Mucosa of gallbladder (tissue), 1 donor: ENCODE data around the gene SFXN3. TPM values are rescaled to one million over a fixed set of nuclear protein-coding genes. Genes with fewer than 3 reads are reported as not detected.
A peak's percentile ranks its signal among the peaks of the same experiment; 100 is the strongest.

ENCODE experiments used
- DNase-seq: peaks from one replicate; pipeline ENCODE4 v3.0.0-alpha.2; 2020; ENCODE audit warnings: low spot score
- total RNA-seq: library from RNA; stranded (reverse); gene quantifications from one replicate; pipeline ENCODE4 v1.2.1, GENCODE V29; 2021
- donor health status: DM: no; HTN: no; CAD: no.

SFXN3 gene
- total RNA-seq, 1 donor from 2014 or later, result 75.9 TPM

DNA sequence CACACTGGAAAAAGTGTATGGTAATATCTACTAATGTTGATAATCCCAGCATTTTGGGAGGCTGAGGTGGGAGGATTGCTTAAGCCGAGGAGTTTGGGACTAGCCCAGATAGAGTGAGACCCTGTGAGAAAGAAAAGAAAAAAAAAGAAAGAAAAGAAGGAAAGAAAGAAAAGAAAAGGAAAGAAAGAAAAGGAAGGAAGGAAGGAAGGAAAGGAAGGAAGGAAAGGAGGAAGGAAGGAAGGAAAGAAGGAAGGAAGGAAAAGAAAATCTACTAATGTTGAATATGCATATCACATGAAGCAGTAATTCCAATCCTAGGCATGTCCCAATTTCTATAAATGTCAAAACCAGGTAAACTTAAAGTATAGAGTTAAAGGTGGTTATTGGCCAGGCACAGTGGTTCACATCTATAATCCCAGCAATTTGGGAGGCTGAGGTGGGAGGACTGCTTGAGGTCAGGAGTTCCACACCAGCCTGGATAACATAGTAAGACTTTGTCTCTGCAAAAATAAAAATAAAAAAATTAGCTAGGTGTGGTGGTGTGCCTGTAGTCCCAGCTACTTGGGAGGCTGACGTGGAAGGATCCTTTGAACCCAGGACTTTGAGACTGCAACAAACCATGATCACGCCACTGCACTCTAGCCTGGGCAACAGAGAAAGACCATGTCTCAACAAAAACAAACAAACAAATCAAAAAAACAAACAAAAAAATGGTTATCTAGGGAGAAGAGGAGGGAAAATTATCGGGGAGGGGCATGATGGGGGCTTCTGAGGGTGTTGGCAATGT lies 25.5 kb downstream of the SFXN3 start:
- DNase-seq, result no peak

DNA sequence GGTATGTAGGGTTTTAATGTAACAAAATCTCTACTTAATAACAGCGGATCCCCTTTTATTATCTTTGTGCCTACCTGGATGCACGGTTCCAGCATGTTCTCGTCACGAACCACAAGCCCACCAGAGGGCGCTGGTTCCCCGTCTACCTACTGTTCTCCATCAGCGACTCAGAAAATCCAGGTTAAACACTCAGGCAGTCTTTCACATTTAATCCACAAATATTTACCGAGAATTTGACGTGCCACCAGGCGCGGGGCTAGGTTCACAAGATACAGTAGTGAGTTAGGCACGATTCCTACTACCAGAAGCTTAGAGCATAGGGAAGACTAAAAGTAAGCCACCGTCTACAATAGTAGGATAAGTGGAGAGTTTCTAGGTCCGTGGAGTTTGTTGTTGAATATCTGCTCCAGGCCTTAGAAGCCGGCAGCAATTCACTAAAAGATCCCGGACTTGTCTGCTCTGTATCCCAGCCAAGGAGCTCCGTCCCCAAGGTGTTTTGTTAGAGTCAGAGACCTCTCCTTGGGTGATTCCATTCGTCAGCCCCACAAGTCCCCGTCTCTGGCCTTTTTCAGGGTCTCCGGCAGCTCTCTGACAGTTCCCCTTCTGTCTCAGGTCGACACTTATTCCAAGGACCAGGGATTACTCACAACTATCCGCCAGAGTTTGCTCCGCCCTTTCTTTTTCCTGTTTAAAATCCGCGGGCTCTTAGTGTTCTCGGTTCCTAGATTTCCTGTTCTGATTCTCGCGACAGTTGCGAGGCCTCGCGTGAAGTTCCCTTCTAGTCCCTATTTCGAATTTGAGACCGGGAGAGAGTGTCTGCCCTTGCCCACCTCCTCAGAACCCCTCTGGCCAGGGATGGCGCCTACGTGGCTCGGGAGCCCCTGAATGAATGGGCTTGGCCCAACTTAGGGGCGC lies 29.3 kb downstream of the SFXN3 start:
- DNase-seq, result peak; percentile 98

DNA sequence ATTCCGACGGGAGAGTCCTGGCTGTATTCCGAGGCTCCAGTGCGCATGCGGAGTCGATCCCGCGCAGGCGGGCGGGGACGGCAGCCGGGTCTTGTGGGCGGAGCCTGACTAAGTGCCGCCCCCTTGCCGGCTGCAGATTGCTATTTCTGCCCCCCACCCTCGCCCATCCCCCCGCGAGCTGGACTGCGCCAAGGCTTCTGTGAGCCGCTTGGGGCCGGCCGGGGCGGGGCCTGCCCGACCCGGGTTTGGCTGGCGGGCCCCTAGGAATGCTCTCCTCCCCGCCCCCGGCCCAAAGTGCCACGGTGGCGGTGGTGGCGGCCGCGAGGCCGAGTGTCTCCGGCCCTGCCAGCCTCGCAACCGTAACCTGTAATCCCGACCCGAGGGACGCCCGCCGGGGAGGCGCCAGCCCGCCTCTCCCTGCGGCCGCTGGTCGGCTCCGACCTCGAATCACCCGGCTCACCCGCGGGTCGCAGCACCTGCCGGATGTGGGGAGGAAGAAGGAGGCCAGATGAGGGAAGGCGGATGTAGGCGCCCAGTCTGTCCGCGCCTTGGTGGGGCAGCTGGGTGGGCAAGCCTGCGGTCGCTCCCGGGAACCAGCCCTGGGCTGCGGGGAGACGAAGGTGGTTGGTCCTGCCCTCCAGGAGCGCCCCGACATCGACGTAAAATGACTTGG lies 30.1 kb downstream of the SFXN3 start:
- DNase-seq, result peak; percentile 93

DNA sequence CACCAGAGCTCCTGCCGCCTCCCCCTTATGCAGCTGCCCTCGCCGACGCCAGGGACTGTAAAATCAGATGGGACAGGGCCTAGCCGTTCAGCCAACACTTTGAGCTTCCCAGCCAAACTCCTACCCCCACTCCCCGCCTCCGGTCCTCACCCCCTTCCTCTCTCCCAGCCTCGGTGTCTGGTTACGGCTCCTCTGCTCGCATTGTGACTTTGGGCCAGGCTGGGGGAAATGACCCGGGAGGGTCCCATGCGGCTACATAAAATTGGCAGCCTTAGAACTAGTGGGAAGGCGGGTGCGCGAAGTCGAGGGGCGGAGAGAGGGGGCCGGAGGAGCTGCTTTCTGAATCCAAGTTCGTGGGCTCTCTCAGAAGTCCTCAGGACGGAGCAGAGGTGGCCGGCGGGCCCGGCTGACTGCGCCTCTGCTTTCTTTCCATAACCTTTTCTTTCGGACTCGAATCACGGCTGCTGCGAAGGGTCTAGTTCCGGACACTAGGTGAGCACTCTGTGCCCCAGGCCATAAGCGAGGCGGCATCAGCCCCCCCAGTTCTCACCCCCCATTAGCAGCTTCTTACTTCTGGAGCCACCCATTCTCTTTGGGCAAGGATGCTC lies 30.7 kb downstream of the SFXN3 start, which contains the start of gene KAZALD1:
KAZALD1 (plus strand) TSS at position 366 of the 608 bp plus-strand sequence. CDS start 604 bp downstream, outside the sequence.
- DNase-seq, result no peak

DNA sequence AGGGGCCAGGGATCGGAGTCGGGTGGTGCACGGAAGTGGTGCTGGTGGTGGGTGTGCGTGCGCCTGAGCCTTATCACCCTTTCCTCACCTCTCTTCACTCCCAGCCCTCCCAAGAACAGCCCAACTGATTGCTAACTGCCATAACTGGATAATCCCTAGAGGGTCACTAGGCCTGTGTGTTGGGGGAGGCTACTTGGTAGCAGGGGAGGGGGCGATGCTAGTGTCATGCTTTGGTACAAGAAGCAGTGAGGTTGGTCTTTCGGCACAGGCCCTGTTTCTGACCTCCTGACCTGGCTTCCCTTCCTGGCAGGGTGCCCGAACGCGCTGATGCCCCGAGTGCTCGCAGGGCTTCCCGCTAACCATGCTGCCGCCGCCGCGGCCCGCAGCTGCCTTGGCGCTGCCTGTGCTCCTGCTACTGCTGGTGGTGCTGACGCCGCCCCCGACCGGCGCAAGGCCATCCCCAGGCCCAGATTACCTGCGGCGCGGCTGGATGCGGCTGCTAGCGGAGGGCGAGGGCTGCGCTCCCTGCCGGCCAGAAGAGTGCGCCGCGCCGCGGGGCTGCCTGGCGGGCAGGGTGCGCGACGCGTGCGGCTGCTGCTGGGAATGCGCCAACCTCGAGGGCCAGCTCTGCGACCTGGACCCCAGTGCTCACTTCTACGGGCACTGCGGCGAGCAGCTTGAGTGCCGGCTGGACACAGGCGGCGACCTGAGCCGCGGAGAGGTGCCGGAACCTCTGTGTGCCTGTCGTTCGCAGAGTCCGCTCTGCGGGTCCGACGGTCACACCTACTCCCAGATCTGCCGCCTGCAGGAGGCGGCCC lies 31.4 kb downstream of the SFXN3 start:
- DNase-seq, result peak; percentile 34

DNA sequence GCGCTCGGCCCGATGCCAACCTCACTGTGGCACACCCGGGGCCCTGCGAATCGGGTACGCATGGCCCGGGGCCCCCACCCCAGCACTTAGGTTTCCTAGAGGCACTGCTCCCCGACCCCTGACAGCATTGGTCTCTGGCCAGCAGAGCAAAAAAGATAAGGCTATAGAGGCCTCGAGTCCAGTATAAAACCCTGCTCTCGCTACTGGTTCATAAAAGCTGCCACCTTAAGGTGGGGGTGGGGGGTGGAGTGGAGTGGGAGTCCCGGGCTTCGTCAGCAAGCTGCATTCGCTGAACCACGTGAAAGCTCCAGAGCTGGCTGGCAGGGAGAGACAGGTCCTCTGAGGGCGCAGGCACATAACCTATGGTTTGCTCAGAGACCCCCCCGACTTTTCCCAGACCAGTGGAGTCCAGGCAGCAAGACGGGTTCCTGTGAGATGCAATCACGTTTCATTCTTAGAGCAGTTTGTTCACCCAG lies 32.1 kb downstream of the SFXN3 start:
- no peak for DNase-seq

DNA sequence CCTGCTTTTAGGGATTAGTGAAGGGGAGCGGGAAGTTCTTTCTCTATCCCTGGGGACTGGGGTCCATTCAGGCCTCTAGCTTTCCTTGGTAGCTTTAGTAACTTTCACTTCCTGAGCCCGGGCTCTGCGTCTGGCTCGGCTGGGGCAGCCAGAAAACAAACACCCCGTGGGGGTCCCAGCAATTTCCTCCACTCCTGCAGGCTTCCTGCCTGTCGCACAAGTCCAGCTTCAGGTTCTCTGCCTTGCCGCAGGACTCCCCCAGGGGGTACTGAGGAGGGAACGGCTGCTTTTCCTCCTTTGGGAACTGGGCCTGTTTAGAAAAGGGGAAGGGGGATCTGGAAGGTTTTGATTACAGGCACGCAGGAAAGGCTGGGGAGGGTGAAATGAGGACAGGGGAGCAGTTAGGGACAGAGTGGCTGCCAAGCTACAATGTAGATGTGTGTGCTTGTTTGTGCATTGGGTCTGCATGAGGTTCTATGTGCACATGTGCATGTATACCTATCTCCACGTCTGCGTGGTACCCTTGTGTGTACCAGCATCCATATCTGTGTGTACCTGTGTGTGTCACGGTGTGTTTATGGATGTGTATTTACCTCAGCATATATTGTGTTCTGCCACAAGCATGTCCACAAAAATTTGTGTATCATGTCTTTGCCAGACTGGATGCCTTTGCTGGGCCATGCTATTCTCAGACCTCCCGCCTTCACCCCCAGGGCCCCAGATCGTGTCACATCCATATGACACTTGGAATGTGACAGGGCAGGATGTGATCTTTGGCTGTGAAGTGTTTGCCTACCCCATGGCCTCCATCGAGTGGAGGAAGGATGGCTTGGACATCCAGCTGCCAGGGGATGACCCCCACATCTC lies 32.7 kb downstream of the SFXN3 start:
- no peak for DNase-seq

DNA sequence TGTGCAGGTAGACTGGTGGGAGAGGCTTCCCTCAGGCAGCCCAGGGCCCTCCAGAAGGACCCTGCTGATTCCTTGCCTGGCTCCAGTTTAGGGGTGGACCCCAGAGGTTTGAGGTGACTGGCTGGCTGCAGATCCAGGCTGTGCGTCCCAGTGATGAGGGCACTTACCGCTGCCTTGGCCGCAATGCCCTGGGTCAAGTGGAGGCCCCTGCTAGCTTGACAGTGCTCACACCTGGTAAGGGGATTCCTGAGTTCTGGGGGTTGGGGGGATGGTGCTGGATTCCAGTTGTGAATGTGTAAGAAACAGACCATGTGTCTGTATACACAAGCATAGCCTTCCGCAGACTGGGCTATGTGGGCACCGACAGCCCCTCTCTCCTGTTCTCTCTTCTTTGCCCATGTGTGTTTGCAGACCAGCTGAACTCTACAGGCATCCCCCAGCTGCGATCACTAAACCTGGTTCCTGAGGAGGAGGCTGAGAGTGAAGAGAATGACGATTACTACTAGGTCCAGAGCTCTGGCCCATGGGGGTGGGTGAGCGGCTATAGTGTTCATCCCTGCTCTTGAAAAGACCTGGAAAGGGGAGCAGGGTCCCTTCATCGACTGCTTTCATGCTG lies 33.5 kb downstream of the SFXN3 start:
- no peak for DNase-seq

DNA sequence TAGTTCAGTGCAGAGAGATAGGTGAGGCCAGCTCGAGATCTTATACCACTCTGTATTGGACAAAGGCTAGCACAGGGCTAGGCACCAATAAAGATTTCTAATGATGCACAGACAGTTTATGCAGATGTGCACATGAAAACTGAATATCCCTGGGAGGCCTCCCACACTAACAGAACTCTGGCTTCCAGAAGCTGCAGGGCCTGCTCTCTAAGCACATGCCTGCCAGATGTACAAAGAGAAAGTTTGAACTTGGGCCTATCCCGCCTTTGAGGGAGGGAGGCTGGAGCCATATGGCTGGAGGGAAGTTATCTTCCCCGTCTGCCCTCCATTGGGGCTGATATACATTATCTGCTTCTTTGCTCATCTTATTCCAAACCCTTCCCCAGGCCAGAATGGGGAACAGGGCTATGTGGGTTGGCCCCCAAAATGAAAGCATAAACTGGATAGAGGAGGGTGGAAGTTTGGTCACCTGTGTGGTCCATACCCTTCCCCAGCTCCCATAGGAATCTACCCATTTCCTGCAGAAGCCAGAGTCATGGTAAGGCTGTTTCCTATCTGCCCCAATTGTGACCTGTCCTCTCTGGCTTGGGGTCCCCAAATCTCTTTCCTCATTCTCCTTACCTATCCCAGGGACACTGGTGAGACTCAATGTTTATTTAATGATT lies 34.6 kb downstream of the SFXN3 start:
- DNase-seq, result no peak

DNA sequence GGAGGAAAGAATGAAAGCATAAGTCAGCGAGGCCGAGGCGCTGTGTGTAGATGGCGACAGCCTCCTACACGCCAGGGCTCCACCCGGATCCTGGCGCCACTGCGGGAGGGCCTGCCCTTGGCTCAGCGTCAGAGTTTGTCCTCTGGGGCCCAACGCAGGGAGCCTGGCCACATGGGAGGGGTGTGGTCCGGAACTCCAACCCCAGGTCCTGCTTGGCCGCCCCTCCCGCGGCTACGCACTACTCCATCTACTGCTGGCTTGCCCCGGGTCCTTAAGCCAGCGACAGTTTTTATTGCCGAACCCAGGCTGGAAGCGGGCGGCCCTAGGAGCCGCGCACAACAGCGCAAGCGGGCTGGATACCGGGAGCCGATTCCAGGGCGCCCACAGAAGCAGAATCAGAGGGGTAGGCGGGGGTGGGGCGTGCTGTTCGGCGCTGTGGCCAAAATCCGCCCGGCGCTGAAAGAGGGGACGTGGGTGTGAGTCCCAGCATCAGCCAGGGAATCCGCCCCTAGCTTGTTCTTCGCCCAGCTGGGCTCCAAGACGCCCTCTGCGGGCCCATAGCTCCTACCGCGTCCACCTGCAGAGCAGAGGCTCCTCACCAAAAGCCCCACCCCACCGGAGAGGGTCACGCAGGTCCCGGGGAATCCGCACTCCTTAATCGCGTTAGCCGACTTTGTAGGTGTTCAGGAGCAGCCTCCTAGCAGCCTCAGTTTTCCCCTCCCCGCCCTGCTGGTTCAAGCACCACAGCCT lies 35.3 kb downstream of the SFXN3 start:
- DNase-seq, result peak; percentile 71

DNA sequence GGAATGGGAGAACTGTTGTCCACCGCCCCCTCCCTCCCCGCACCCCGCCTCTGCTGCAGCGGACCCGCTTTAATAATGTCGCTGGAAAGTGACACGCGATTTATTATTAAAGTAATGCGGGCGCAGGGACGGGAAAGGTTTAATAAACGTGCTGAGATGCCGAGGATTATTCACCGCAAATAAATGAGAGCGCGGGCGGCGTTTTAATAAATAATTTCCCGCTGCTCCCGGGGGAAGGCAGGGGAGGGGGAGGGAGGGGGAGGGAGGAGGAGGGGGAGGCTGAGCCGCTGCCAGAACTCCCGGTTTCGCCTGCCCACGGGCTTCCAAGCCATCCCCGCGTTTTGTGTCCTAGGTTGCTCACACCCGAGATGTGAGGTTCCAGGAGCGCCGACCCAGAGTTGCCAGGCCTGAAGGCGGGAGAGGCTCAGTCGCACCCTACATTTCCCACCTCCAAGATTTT lies 35.9 kb downstream of the SFXN3 start:
- DNase-seq, result no peak

DNA sequence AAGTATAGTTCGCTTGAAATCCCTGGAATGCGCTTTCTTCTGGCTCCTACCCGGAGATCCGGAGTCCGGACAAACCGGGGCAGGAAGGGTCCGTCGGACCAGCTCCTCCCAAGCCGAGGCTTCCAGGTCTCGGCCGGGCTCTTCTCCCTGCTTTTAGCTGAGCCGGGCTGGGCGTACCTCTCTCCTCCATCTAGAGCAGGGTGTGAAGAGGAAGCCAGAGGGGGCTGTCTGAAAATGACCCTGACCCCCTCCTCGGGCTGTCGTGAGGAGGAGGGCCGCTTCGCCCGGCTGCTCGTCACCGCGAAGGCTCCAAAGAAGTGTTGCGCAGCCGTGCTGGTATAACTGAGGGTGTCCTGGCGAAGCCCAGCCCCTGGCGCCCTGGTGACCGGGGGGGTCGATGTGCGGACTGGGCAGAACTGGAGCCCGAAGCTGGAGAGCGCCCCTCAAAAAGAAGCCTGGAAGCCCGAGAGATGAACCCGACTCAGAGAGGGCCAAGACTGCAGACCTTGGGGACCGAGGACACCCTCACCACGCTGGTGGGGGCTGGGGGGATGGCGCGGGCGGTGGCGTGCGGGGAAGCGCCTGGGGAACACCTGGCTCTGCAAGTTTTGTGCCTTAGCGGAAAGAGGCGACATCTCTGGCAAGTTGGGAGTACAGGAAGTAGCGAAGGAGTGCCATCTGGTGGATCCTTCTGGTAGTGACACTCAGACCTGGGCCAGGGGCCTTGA lies 36.5 kb downstream of the SFXN3 start:
- peak; percentile 78 for DNase-seq

DNA sequence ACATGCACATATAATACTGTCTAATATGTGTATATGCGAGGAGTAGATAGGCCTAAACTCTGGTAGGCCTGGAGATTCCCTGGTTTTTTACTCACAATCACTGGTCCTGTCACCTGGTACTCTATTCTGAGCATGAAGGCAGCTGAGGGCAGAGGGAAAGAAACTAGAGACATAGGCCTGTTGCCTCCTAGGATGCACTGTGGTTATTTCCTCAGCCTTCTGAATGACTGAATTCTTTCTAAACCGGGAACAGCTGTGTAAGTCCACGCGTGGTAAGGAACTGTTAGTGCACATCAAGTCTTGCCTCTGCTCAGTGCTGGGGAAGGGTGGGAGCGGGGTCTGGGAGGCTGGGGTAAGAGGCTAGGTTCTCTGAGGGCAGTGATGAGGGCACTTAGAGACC lies 38.4 kb downstream of the SFXN3 start:
- DNase-seq, result no peak

DNA sequence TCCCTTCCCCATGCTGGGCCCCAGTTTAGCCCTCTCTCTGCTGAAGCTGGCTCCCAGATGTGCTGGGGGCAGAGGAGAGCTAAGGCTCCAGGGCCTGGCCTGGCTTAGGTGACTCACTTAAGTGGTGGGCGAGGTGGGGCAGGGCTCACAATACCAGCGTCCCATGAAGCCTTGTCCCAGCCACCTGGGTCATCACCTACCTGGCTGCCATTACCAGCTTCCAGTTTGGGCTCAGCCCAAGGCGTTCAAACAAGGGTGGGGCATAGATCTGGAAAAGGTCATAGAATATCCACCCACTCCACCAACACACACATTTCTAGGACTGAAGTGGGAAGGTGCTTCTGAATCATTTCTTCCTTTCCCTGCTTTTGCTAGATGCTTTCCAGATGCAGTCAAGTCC lies 39.1 kb downstream of the SFXN3 start:
- no peak for DNase-seq

DNA sequence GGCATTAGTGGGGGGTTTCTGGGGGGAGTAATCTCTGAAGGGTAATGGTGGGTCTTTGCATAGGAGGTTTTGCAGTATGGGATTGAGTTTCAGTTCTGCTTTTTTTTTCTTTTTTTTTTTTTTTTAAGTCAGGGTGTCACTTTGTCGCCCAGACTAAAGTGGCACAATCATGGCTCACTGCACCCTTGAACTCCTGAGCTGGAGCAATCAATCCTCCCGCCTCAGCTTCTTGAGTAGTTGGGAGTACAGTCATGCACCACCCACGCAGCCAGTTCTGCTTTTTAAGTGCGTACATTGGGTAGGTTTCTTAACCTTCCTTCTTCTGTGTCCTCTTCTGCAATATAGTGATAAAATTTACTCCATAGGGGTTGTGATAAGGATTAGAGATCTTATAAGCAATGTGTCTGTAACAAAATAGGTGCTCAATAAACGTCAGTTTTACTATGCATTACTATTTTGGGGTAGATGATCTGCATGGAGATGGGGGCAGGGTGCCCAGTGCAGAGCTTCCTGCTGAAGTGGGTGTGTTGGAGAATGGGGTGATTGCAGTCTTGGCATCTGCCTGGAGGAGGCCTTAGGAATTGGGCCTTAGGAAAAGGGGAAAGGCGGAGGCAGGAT lies 40.3 kb downstream of the SFXN3 start:
- DNase-seq, result no peak

DNA sequence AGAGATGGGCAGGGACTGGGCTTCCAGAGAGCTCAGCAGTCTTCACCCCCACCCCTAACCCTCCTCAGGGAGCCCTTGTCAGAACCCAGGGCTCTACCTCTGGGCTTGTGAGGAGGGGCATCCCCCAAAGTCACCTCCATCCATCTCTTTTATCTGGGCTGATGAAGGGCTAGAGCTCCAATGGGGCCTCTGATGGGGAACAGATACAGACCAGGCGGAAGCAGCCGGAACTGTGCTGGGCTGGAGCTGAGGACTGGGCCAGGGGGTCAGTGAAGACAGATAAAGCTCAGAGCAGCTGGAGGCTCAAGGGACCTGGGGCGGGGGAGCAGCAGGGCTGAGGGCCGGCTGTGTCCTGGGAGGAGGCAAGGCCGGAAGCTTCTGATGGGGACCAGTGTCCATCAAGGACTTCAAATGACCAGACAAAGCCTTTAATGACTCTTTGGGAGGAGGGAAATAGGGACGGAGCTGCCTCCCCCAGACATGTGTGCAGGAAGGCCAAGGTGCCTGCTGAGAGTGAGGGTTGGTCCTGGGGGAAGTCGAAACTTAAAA lies 40.9 kb downstream of the SFXN3 start:
- DNase-seq, result no peak
